Colon (tissue), 2 donors: ENCODE measurements around the gene ORM2.
"Not testable (repeated sequence)": the region's sequence is repeated elsewhere in the genome, so short reads cannot be mapped to it uniquely, and the experiment has no call there.

Experiments
- FAIRE-seq: peaks from 2 replicates; lab custom pipeline; 2012; peaks lifted over from hg19 to GRCh38; lab: Jason Lieb, UNC
- donor health status: control.
- donor health status: control.

Gene ORM2

DNA sequence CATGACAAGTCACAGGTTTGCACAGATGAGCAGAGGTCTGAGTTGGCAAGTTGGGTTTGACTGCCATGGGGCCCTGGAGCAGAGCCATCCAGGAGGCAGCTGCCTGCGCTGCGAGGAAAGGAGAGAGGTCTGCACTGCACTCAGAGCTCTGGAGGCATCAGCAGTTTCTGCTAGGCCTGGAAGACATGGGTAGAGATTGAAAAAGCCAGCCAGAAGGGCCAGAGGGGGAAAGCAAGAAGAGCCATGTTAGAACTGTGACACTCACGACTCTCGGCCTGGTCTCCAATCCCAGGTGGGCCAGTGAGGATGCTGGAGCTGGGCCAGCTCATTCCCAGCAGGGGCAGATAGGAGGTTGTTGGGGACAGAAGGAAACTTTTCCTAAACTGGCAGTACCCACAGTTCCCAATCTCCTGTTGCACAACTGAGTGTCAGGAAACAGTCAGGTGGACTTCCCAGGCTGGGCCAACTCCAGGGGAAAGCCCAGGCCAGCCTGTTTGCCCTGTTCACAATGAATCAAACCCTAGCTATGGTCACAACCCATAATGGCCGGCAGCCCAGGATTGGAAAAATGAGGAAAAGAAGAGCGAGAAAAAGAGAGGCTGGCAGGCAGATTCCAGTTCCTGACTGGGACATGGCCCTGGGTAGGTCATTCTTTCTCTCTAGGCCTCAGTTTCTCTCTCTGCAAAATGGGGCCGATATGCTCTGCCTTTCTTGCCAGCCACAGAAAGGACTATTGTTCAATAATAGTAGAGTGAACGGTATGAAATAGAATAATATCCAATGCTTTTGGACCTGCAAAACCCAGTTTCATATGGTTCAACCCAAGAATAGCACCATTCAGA, 14.6 kb upstream of the ORM2 start:
- FAIRE-seq: no peak

- no peak for FAIRE-seq
These were observed 13.8 kb upstream of the ORM2 start for GRCh38 chr9:114315723-114316363.

GRCh38 chr9:114316605-114317230, 13.0 kb upstream of the ORM2 start:
- no peak for FAIRE-seq

DNA sequence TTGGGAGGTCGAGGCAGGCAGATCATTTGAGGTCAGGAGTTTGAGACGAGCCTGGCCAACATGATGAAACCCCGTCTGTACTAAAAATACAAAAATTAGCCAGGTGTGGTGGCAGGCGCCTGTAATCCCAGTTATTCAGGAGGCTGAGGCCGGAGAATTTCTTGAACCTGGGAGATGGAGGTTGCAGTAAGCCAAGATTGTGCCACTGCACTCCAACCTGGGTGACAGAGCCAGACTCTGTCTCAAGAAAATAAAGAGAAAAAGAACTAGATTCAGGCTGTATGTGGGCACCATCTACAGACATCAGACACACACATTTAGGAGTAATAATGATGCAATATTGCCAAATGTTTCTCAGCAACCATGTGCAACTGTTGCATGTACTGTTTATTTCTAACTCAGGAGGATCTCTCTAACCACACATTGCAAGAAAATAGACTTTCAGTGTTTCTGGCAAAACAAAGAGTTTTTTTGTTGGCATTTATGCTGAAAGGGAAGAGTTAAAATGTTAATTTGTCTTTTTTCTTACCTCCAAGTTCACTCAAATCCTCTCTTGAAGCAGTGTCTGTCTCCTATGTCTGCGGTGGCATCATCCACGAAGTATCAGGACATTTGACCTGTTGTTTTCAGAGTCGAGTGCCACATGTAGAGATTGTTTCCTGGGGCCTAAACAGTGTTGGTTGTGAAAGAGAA, 11.9 kb upstream of the ORM2 start:
- FAIRE-seq: no peak

DNA sequence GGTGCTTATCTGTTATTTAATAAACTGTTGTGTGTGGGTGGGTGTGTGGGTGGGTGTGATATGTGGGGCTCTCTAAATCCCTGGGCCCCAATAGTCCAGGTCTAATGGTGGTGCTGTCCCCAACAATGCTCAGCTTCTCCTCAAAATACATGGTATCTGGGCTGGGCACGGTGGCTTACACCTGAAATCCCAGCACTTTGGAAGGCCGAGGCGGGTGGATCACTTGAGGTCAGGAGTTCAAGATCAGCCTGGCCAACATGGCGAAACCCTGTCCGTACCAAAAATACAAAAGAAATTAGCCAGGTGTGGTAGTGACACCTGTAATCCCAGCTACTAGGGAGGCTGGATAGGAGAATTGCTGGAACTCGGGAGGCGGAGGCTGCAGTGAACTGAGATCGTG, 11.3 kb upstream of the ORM2 start:
- no peak for FAIRE-seq

GRCh38 chr9:114319147-114319546, 10.5 kb upstream of the ORM2 start:
- FAIRE-seq: no peak

- not testable (repeated sequence) for FAIRE-seq
These were observed 9.0 kb upstream of the ORM2 start for GRCh38 chr9:114320710-114321109.

- FAIRE-seq: no peak
These were observed 7.9 kb upstream of the ORM2 start for GRCh38 chr9:114321759-114322158.

- FAIRE-seq: not testable (repeated sequence)
These were observed 7.4 kb upstream of the ORM2 start for GRCh38 chr9:114322160-114322818.

DNA sequence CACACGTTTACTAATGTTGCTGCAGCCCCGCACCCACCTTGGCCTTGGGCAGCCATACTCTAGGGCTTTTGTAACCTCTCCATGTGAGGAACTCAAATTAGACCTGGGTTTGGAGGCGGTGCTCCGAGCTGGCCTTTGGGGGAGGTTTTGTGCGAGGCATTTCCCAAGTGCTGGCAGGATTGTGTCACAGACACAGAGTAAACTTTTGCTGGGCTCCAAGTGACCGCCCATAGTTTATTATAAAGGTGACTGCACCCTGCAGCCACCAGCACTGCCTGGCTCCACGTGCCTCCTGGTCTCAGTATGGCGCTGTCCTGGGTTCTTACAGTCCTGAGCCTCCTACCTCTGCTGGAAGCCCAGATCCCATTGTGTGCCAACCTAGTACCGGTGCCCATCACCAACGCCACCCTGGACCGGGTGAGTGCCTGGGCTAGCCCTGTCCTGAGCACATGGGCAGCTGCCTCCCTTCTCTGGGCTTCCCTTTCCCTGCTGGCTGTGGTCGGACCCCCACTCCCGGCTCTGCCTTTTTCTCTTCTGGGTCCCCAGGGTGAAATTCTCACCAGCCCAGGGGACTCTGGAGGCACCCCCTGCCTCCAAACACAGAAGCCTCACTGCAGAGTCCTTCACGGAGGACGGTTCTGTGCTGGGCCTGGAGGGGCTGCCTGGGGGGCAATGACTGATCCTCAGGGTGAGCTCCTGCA, 6.7 kb upstream of the ORM2 start, which contains the start of gene ORM1:
ORM1 (plus strand) TSS at position 268 of the 701 bp plus-strand sequence; CDS start at position 304, 36 bp downstream.
- not testable (repeated sequence) for FAIRE-seq

DNA sequence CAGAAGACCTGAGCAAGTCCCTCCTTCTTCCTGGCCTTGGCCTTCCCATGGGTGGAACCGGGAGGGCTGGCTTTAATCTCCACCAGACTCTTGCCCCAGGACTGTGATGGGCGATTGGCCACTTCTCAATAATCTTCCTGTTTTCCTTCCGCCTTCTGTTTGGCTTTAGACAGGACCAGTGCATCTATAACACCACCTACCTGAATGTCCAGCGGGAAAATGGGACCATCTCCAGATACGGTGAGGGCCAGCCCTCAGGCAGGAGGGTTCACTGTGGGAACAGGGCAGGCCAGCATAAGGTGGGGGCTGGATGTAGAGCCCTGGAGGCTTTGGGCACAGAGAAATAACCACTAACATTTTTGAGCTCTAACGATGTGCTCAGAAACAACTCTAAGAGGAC, 5.8 kb upstream of the ORM2 start:
- FAIRE-seq: not testable (repeated sequence)

- no peak for FAIRE-seq
These were observed 5.2 kb upstream of the ORM2 start for GRCh38 chr9:114324492-114324891.

DNA sequence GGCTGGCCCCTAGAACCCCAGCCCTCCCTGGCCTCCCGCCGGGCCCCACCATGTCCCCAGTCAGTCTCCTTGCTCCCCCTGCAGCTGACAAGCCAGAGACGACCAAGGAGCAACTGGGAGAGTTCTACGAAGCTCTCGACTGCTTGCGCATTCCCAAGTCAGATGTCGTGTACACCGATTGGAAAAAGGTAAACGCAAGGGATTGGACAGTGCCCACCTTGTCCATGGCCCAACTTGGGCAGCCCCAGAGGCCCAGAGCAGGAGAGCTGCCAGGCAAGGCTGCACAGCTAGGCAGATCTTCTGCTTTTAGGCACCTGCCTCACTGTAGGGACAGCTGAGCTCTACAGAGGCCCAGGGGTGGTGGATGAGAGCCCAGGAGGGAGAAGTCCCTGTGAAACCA, 4.7 kb upstream of the ORM2 start:
- not testable (repeated sequence) for FAIRE-seq

DNA sequence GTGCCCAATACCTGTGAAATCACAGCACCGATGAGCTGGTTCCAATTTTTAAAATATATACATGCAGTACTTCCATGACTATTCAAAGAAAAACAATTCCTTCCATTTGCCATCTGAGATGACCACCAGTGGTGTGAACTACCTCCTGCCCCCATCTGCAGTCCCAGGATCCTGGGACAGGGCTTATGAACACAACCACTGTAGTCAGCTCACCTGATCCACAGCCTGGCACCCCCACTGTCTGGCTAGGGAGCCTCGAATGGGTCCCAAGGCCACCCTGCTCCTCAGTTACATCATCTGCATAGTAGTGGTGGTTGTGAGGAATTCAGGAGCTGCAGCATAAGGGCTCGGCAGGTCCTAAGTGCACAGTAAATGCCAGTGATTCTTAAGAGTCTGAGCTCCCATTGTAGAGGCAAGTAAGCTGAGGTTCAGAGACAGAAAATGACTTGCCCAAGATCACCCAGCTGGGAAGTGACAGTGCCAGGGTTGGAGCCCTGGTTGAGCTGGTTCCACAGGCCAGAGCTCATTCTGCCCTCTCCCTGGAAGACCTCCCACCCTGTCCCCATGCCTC, 3.9 kb upstream of the ORM2 start:
- FAIRE-seq: not testable (repeated sequence)

- FAIRE-seq: no peak
These were observed 1.9 kb upstream of the ORM2 start for GRCh38 chr9:114327749-114328148.

- not testable (repeated sequence) for FAIRE-seq
These were observed 1.3 kb upstream of the ORM2 start for GRCh38 chr9:114328357-114328820.

- FAIRE-seq: not testable (repeated sequence)
These were observed 588 bp upstream of the ORM2 start for GRCh38 chr9:114328937-114329624.

DNA sequence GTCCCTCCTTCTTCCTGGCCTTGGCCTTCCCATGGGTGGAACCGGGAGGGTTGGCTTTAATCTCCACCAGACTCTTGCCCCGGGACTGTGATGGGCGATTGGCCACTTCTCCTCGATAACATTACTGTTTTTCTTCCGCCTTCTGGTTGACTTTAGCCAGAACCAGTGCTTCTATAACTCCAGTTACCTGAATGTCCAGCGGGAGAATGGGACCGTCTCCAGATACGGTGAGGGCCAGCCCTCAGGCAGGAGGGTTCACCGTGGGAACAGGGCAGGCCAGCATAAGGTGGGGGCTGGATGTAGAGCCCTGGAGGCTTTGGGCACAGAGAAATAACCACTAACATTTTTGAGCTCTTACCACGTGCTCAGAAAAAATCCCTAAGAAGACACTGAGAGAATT, 967 bp downstream of the ORM2 start:
- FAIRE-seq: no peak

- FAIRE-seq: not testable (repeated sequence)
These were observed 1.8 kb downstream of the ORM2 start for GRCh38 chr9:114331229-114332195.
